ENCODE results near the gene ALPL. TPM values are rescaled to one million over a fixed set of nuclear protein-coding genes. Genes with fewer than 3 reads are reported as not detected.

Gene ALPL
- total and polyA plus RNA-seq, 4 donors, result 3.3 to 93.1 (median 40.7) TPM

DNA sequence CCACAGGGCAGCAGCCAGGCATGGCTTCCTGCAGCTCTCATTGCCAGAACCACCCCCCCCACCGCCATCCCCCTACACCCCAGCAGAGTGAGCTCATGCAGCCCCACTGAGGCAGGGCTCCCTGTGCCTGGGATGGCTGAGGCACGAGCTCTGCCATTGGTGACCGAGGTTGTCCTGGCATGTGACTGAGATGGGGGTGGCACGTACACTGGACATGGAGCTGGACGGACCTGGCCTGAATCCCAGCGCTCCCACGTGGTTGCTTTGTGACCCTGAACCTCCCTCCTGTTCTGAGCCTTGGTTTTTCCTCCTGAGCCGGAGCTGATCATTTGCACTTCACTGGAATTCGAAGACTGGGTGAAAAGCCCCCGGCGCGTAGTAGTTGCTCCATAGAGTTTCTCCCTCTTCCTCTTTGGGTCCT is 28.3 kb downstream of the ALPL start (continued):
- TF ChIP-seq HNF4A (conservative IDR thresholded peaks at IDR 0.05), result peak; percentile 55 to 71
- TF ChIP-seq RXRA (IDR thresholded peaks at IDR 0.05), result peak in 1 of 2 donors; percentile 88

DNA sequence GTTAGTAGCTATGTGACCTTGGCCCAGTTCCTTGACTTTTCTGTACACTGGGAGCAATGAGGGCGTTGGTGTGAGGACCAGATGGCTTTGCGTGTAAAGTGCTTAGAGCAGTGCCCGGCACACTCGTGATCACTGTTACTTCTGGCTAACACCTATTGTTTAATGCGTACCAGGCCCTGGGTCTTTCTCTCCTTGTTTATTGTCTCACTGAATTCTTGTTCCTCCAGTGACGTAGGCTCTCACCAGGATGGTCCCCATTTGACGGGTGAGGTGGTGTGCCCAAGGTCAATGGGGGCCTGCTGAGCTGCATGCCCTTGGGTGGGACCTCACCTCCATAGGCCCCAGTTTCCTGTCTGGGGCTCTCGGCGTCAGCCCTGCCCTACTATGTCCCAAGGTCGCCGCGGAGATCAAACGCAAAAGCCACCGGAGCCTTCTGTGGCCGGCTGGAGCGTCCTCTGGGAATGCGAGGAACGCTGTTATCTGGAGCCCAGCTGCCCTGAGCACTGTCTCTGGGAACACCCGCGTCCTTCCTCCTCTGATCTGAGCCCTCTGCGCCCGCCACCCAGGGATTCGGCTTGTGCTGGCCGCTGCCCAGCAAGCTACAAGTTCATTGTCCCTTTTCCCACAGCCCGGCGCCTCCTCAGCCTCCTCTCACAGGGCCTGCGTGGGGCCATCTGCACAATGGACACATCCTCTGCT is 28.9 kb downstream of the ALPL start:
- H3K4me3 ChIP-seq (ENCODE audit: low read depth in 1 of 3, low read length in 3 of 3), result no peak overlapping the region
- H3K4me1 ChIP-seq (ENCODE audit: control insufficient read depth in 4 of 4, insufficient read depth in 4 of 4, low read length in 3 of 4), result peaks cover 16 to 37% (median 29%) of the 10 kb centered on the region in 4 donors
- no peak for DNase-seq (ENCODE audit: low spot score)
- H3K27ac ChIP-seq (ENCODE audit: low read depth in 1 of 2, low read length in 2 of 2), result peak overlapping the region; percentile 65 to 81
- H3K9me3 ChIP-seq (ENCODE audit: control insufficient read depth in 4 of 4, low read length in 3 of 4), result no peaks in the 10 kb centered on the region
- 17% methylated on average over 27 of the region's 27 CpGs for whole genome bisulfite sequencing
- no peaks in the 10 kb centered on the region for H3K27me3 ChIP-seq (ENCODE audit: control insufficient read depth in 4 of 4, insufficient read depth in 4 of 4, low read length in 3 of 4)
- H3K9ac ChIP-seq (ENCODE audit: low read depth in 1 of 2, low read length in 2 of 2), result peak overlapping the region in 1 of 2 donors; percentile 14
- no peak for TF ChIP-seq GABPA (IDR thresholded peaks at IDR 0.05 in 1 of 2, conservative IDR thresholded peaks at IDR 0.05 in 1 of 2)
- peak; percentile 9 for TF ChIP-seq YY1 (IDR thresholded peaks at IDR 0.05)
- peak; percentile 32 to 77 for TF ChIP-seq RXRA (IDR thresholded peaks at IDR 0.05)
- TF ChIP-seq NR2F2 (IDR thresholded peaks at IDR 0.05), result peak; percentile 99
- TF ChIP-seq, protein P1, sequence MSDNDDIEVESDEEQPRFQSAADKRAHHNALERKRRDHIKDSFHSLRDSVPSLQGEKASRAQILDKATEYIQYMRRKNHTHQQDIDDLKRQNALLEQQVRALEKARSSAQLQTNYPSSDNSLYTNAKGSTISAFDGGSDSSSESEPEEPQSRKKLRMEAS (IDR thresholded peaks at IDR 0.05), result no peak
- TF ChIP-seq SP1 (IDR thresholded peaks at IDR 0.05), result peak; percentile 37
- TF ChIP-seq TAF1 (conservative IDR thresholded peaks at IDR 0.05), result no peak
- no peak for TF ChIP-seq FOXA1 (IDR thresholded peaks at IDR 0.05)
- TF ChIP-seq, protein P2, sequence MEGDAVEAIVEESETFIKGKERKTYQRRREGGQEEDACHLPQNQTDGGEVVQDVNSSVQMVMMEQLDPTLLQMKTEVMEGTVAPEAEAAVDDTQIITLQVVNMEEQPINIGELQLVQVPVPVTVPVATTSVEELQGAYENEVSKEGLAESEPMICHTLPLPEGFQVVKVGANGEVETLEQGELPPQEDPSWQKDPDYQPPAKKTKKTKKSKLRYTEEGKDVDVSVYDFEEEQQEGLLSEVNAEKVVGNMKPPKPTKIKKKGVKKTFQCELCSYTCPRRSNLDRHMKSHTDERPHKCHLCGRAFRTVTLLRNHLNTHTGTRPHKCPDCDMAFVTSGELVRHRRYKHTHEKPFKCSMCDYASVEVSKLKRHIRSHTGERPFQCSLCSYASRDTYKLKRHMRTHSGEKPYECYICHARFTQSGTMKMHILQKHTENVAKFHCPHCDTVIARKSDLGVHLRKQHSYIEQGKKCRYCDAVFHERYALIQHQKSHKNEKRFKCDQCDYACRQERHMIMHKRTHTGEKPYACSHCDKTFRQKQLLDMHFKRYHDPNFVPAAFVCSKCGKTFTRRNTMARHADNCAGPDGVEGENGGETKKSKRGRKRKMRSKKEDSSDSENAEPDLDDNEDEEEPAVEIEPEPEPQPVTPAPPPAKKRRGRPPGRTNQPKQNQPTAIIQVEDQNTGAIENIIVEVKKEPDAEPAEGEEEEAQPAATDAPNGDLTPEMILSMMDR (IDR thresholded peaks at IDR 0.05; ENCODE audit: low read depth, low read length, missing input control), result no peak
- peak; percentile 28 to 32 for TF ChIP-seq HNF4A (conservative IDR thresholded peaks at IDR 0.05)
- peak in 1 of 2 donors; percentile 33 for TF ChIP-seq RAD21 (IDR thresholded peaks at IDR 0.05)
- TF ChIP-seq FOXA2 (IDR thresholded peaks at IDR 0.05), result no peak
- TF ChIP-seq, protein P3, sequence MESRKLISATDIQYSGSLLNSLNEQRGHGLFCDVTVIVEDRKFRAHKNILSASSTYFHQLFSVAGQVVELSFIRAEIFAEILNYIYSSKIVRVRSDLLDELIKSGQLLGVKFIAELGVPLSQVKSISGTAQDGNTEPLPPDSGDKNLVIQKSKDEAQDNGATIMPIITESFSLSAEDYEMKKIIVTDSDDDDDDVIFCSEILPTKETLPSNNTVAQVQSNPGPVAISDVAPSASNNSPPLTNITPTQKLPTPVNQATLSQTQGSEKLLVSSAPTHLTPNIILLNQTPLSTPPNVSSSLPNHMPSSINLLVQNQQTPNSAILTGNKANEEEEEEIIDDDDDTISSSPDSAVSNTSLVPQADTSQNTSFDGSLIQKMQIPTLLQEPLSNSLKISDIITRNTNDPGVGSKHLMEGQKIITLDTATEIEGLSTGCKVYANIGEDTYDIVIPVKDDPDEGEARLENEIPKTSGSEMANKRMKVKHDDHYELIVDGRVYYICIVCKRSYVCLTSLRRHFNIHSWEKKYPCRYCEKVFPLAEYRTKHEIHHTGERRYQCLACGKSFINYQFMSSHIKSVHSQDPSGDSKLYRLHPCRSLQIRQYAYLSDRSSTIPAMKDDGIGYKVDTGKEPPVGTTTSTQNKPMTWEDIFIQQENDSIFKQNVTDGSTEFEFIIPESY (IDR thresholded peaks at IDR 0.05), result no peak
- no peak for TF ChIP-seq HNF4G (IDR thresholded peaks at IDR 0.05)
- H3K36me3 ChIP-seq (ENCODE audit: control insufficient read depth in 4 of 4, insufficient read depth in 3 of 4, low read depth in 1 of 4, low read length in 3 of 4), result no peaks in the 10 kb centered on the region

DNA sequence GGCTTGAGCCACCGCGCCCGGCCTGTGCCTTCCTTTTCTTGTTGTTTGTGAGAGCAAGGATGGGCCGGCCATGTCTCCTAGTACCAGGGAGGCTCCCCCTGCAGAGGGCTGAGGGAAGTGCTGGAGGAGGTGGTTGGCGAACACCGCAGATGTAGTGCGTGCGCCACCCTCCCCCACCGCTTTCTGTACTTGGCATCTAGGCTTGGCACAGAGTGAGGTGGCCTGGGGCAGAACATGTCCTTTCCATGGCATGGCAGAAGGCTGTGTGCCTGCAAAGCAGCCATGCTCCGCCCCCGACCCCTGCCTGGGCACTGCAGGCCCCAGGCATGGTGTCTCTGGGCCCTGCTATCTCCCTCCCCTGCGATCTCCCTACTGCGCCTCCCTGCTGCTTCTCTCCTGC is 30.7 kb downstream of the ALPL start:
- H3K27me3 ChIP-seq (ENCODE audit: control insufficient read depth in 4 of 4, insufficient read depth in 4 of 4, low read length in 3 of 4), result no peaks in the 10 kb centered on the region
- 85% methylated on average over 13 of the region's 13 CpGs for WGBS
- H3K27ac ChIP-seq (ENCODE audit: low read depth in 1 of 2, low read length in 2 of 2), result peak overlapping the region; percentile 4 to 6
- H3K4me3 ChIP-seq (ENCODE audit: low read depth in 1 of 3, low read length in 3 of 3), result no peak overlapping the region
- no peaks in the 10 kb centered on the region for H3K9me3 ChIP-seq (ENCODE audit: control insufficient read depth in 4 of 4, low read length in 3 of 4)
- H3K36me3 ChIP-seq (ENCODE audit: control insufficient read depth in 4 of 4, insufficient read depth in 3 of 4, low read depth in 1 of 4, low read length in 3 of 4), result no peaks in the 10 kb centered on the region
- peaks cover 16 to 37% (median 29%) of the 10 kb centered on the region in 4 donors for H3K4me1 ChIP-seq (ENCODE audit: control insufficient read depth in 4 of 4, insufficient read depth in 4 of 4, low read length in 3 of 4)
- no peak overlapping the region for H3K9ac ChIP-seq (ENCODE audit: low read depth in 1 of 2, low read length in 2 of 2)
- TF ChIP-seq, protein P2 (IDR thresholded peaks at IDR 0.05; ENCODE audit: low read depth, low read length, missing input control), result peak; percentile 33
- TF ChIP-seq YY1 (IDR thresholded peaks at IDR 0.05) (peak; percentile 18), SP1 (IDR thresholded peaks at IDR 0.05) (peak; percentile 32), FOXA1 (IDR thresholded peaks at IDR 0.05) (no peak), RAD21 (IDR thresholded peaks at IDR 0.05) (peak in 1 of 2 donors; percentile 54), GABPA (IDR thresholded peaks at IDR 0.05 in 1 of 2, conservative IDR thresholded peaks at IDR 0.05 in 1 of 2) (no peak), RXRA (IDR thresholded peaks at IDR 0.05) (peak in 1 of 2 donors; percentile 14), HNF4A (conservative IDR thresholded peaks at IDR 0.05) (peak in 1 of 2 donors; percentile 25), FOXA2 (IDR thresholded peaks at IDR 0.05) (no peak)
- no peak for DNase-seq (ENCODE audit: low spot score)

Measured in liver (tissue), 9 donors.